Hepatocyte (in vitro differentiated cells): ENCODE measurements around the gene GPR132.

Experiments
- CTCF ChIP-seq: fragments of 200-600 bp; sonication (generic); IDR thresholded peaks from 2 replicates; pipeline ENCODE4 v1.5.1; 2016; ENCODE audit warnings: antibody characterized with exemption, mild to moderate bottlenecking; ENCODE audit not compliant: poor library complexity
- EZH2phosphoT487 ChIP-seq: fragments of 200-600 bp; sonication (generic); IDR thresholded peaks from one replicate; pipeline ENCODE4 v1.6.1; 2018; ENCODE audit warnings: antibody characterized with exemption, mild to moderate bottlenecking, low read depth, moderate library complexity; ENCODE audit not compliant: unreplicated experiment, severe bottlenecking

DNA sequence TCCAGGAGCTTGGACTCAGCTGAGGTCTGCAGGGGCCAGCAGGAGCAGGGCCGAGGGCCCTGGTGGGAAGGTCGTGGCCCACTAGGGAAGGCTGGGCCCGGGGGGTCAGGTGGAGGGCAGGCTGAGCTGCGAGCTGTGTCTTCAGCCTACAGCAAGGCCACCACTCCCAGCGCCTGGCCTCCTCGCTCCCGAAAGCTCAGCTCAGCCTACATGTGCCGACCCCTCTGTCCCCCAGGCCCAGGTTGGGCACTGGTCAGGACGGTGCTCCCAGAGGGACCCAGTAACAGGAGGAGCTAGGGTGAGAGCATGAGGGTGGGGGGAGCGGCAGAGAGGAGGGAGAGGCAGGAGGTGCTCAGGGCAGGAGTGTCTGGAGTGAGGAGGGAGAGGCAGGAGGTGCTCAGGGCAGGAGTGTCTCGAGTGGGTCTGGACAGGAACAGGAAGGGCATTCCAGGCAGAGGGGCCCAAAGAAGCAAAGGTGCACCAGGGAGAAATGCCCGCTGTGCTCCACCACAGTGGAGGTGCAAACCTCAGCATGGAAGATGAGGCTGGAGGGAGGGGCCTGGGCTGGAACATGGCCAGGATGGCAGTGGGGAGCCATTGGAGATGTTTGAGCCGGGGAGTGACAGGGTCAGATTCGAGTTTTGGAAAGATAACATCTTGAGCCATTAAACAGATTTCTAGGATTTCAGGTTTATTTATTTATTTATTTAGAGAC, 29.1 kb upstream of the GPR132 start:
- no peak for TF ChIP-seq CTCF
- TF ChIP-seq EZH2phosphoT487 = no peak
